ENCODE results near the gene PIM2. TPM values are rescaled to one million over a fixed set of nuclear protein-coding genes. Genes with fewer than 3 reads are reported as not detected.

The PIM2 gene
- total and polyA plus RNA-seq, 9 of the 15 experiments (the other 6 are each of a cell fraction or from before 2014, with no cell fraction given): 67.6 to 191 (median 108) TPM

DNA sequence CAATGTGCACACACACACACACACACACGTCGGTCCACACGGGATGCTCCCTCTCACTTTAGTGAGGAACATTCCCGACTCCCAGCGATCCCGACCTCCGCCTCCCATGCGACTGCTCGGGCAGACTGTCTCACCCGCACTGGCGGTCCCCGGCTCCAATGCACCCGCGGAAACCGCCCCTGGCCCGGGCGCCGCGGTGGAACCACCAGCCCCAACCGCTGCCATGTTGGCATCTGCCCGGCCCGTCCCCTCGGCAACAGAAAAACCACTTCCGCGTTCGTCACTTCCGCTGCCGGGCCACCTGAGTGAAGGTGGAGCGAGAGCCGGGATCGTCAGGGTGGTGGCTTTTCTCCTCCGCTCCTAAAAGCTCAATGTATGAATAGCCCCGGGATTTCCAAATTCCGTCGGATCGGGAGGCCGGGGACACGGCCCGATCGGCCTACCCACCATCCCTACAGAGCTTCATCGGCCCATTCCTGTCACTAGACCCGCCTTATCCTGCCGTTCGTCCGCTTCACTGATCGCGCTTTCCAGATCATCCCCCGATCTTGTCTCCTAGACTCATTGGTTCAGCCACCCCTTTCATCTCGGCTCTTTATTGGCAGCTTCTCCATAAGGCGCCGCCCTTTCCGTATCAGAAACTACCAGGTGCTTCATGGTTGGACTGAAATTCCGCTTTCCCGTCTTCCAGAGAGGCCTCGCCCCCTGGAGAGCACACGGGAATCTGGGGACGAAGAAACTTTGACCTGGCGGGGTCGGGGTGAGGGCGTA is 7.2 kb downstream of the PIM2 start, which contains the start of gene SLC35A2 (continued):
- TF ChIP-seq TRIM28 (IDR thresholded peaks at IDR 0.05): no peak
- TF ChIP-seq RBBP5 (IDR thresholded peaks at IDR 0.05; ENCODE audit: borderline replicate concordance, insufficient read depth, low read length, poor library complexity, severe bottlenecking): peak; percentile 73
- TF ChIP-seq KAT7 (CRISPR knock-in tag; IDR thresholded peaks at IDR 0.05; ENCODE audit: borderline replicate concordance): no peak
- TF ChIP-seq MTF1 (CRISPR knock-in tag; IDR thresholded peaks at IDR 0.05; ENCODE audit: borderline replicate concordance): no peak
- TF ChIP-seq, protein P1, sequence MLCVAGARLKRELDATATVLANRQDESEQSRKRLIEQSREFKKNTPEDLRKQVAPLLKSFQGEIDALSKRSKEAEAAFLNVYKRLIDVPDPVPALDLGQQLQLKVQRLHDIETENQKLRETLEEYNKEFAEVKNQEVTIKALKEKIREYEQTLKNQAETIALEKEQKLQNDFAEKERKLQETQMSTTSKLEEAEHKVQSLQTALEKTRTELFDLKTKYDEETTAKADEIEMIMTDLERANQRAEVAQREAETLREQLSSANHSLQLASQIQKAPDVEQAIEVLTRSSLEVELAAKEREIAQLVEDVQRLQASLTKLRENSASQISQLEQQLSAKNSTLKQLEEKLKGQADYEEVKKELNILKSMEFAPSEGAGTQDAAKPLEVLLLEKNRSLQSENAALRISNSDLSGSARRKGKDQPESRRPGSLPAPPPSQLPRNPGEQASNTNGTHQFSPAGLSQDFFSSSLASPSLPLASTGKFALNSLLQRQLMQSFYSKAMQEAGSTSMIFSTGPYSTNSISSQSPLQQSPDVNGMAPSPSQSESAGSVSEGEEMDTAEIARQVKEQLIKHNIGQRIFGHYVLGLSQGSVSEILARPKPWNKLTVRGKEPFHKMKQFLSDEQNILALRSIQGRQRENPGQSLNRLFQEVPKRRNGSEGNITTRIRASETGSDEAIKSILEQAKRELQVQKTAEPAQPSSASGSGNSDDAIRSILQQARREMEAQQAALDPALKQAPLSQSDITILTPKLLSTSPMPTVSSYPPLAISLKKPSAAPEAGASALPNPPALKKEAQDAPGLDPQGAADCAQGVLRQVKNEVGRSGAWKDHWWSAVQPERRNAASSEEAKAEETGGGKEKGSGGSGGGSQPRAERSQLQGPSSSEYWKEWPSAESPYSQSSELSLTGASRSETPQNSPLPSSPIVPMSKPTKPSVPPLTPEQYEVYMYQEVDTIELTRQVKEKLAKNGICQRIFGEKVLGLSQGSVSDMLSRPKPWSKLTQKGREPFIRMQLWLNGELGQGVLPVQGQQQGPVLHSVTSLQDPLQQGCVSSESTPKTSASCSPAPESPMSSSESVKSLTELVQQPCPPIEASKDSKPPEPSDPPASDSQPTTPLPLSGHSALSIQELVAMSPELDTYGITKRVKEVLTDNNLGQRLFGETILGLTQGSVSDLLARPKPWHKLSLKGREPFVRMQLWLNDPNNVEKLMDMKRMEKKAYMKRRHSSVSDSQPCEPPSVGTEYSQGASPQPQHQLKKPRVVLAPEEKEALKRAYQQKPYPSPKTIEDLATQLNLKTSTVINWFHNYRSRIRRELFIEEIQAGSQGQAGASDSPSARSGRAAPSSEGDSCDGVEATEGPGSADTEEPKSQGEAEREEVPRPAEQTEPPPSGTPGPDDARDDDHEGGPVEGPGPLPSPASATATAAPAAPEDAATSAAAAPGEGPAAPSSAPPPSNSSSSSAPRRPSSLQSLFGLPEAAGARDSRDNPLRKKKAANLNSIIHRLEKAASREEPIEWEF (CRISPR knock-in tag; IDR thresholded peaks at IDR 0.05): no peak
- peak; percentile 89 for TF ChIP-seq POLR2H (tag; IDR thresholded peaks at IDR 0.05; ENCODE audit: low read depth)
- TF ChIP-seq KDM4B (IDR thresholded peaks at IDR 0.05; ENCODE audit: borderline replicate concordance in 2 of 2, low read depth in 1 of 2): no peak
- TF ChIP-seq ESRRB (CRISPR knock-in tag; IDR thresholded peaks at IDR 0.05; ENCODE audit: borderline replicate concordance): peak; percentile 77; the same call in 1 of the 2 replicates
- peak in 1 of 2 experiments; percentile 96; a peak in 2 of 4 replicates for TF ChIP-seq HDAC1 (IDR thresholded peaks at IDR 0.05)
- TF ChIP-seq TOE1 (IDR thresholded peaks at IDR 0.05; ENCODE audit: borderline replicate concordance): 0 out of 2 replicates have a peak, but pooled peaks have one; percentile 29
- no peak for TF ChIP-seq TOE1 (CRISPR knock-in tag; IDR thresholded peaks at IDR 0.05; ENCODE audit: borderline replicate concordance, low read depth)
- no peak for TF ChIP-seq HMG20A (CRISPR knock-in tag; conservative IDR thresholded peaks at IDR 0.05)
- TF ChIP-seq SETDB1 (IDR thresholded peaks at IDR 0.05; ENCODE audit: low read length): no peak
- no peak for TF ChIP-seq DACH1 (IDR thresholded peaks at IDR 0.05; ENCODE audit: partially characterized antibody)
- TF ChIP-seq, protein P2, sequence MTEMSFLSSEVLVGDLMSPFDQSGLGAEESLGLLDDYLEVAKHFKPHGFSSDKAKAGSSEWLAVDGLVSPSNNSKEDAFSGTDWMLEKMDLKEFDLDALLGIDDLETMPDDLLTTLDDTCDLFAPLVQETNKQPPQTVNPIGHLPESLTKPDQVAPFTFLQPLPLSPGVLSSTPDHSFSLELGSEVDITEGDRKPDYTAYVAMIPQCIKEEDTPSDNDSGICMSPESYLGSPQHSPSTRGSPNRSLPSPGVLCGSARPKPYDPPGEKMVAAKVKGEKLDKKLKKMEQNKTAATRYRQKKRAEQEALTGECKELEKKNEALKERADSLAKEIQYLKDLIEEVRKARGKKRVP (CRISPR knock-in tag; IDR thresholded peaks at IDR 0.05): peak; percentile 10; the same call in 1 of the 2 replicates
- no peak for TF ChIP-seq GATAD2A (IDR thresholded peaks at IDR 0.05)
- 0 out of 2 replicates have a peak, but pooled peaks have one; percentile 55 for TF ChIP-seq CBFB (CRISPR knock-in tag; IDR thresholded peaks at IDR 0.05)
- no peak for TF ChIP-seq MCM2 (IDR thresholded peaks at IDR 0.05; ENCODE audit: low read depth)
- TF ChIP-seq, protein P3, sequence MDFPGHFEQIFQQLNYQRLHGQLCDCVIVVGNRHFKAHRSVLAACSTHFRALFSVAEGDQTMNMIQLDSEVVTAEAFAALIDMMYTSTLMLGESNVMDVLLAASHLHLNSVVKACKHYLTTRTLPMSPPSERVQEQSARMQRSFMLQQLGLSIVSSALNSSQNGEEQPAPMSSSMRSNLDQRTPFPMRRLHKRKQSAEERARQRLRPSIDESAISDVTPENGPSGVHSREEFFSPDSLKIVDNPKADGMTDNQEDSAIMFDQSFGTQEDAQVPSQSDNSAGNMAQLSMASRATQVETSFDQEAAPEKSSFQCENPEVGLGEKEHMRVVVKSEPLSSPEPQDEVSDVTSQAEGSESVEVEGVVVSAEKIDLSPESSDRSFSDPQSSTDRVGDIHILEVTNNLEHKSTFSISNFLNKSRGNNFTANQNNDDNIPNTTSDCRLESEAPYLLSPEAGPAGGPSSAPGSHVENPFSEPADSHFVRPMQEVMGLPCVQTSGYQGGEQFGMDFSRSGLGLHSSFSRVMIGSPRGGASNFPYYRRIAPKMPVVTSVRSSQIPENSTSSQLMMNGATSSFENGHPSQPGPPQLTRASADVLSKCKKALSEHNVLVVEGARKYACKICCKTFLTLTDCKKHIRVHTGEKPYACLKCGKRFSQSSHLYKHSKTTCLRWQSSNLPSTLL (IDR thresholded peaks at IDR 0.05): no peak
- TF ChIP-seq MECOM (CRISPR knock-in tag; IDR thresholded peaks at IDR 0.05): no peak
- no peak for TF ChIP-seq FOXP1 (CRISPR knock-in tag; IDR thresholded peaks at IDR 0.05)

Data from K562 (cell line).